ENCODE data around the gene EYA2.

DNA sequence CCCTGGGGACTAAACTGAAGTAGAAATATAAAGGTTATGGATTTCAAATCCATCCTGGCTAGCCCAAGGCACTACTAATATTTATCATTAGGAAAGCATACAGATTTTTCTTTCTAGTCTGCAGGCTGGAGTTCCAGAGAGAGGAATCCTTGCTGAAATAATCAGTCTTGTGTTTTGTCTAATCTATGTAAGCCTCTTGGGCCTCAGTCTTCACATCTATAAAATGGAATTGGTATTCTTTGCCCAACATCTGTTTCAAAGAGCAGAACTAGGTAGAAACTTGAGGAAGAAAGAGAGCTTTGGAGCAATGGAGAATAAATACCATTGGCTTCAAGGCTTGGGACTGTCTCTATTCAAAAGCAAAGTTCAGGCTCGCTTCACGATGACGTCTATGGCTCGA, 249.8 kb downstream of the EYA2 start:
- no peak for TF ChIP-seq CTCF (IDR thresholded peaks at IDR 0.05; ENCODE audit: poor library complexity)
- no peak for TF ChIP-seq EZH2phosphoT487 (IDR thresholded peaks at IDR 0.05; ENCODE audit: low read depth, severe bottlenecking, unreplicated experiment)
- no peak for TF ChIP-seq EZH2 (IDR thresholded peaks at IDR 0.05; ENCODE audit: borderline replicate concordance)

Measured in hepatocyte (in vitro differentiated cells).